ENCODE measurements around the gene WNT9A.

GRCh38 chr1:227916655-227917054 is 31.1 kb downstream of the WNT9A start:
- TF ChIP-seq, protein P1, sequence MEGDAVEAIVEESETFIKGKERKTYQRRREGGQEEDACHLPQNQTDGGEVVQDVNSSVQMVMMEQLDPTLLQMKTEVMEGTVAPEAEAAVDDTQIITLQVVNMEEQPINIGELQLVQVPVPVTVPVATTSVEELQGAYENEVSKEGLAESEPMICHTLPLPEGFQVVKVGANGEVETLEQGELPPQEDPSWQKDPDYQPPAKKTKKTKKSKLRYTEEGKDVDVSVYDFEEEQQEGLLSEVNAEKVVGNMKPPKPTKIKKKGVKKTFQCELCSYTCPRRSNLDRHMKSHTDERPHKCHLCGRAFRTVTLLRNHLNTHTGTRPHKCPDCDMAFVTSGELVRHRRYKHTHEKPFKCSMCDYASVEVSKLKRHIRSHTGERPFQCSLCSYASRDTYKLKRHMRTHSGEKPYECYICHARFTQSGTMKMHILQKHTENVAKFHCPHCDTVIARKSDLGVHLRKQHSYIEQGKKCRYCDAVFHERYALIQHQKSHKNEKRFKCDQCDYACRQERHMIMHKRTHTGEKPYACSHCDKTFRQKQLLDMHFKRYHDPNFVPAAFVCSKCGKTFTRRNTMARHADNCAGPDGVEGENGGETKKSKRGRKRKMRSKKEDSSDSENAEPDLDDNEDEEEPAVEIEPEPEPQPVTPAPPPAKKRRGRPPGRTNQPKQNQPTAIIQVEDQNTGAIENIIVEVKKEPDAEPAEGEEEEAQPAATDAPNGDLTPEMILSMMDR (conservative IDR thresholded peaks at IDR 0.05; ENCODE audit: low read depth, low read length) = no peak
- TF ChIP-seq POLR2A (IDR thresholded peaks at IDR 0.05; ENCODE audit: low read depth, low read length) = no peak
